Measurements from ENCODE around the gene ZNF195. TPM values are rescaled to one million over a fixed set of nuclear protein-coding genes. Genes with fewer than 3 reads are reported as not detected.

Gene ZNF195
- total RNA-seq, 4 donors from 2014 or later, result 8.7 to 25.4 (median 11.1) TPM

DNA sequence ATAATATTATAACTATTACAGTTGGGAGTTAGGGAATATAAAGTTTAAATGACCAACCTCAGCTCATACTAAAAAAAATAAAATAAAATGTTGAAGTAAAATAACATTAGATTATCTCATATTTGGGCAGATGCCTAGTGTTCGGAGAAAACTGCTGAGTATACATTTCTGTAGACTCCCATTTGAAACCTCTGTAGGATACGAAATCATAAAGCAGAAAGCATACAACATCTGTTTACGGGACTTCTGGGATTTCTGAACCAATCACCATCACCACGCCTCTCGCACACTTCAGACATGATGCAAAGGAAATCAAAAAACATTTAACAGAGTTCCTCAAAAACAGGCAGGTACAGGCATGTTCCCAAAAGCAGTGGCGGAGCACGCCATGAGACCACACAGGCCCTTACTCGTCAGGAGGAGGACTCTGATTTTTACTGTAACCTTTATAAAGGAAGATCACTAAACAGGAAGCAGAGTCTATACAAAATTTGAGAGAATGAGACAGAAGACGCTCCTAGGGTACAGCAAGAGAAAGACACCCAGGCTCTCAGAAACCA, 8.6 kb downstream of the ZNF195 start:
- TF ChIP-seq POLR2A (IDR thresholded peaks at IDR 0.05), result no peak
- TF ChIP-seq, protein P1, sequence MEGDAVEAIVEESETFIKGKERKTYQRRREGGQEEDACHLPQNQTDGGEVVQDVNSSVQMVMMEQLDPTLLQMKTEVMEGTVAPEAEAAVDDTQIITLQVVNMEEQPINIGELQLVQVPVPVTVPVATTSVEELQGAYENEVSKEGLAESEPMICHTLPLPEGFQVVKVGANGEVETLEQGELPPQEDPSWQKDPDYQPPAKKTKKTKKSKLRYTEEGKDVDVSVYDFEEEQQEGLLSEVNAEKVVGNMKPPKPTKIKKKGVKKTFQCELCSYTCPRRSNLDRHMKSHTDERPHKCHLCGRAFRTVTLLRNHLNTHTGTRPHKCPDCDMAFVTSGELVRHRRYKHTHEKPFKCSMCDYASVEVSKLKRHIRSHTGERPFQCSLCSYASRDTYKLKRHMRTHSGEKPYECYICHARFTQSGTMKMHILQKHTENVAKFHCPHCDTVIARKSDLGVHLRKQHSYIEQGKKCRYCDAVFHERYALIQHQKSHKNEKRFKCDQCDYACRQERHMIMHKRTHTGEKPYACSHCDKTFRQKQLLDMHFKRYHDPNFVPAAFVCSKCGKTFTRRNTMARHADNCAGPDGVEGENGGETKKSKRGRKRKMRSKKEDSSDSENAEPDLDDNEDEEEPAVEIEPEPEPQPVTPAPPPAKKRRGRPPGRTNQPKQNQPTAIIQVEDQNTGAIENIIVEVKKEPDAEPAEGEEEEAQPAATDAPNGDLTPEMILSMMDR (IDR thresholded peaks at IDR 0.05), result no peak
- intact Hi-C loops (cut with DNase I; ENCODE audit: low total_unique reads), result no loop called here
- H3K4me3 ChIP-seq (ENCODE audit: low read depth, poor library complexity, severe bottlenecking), result no peak overlapping the region
- no peak for DNase-seq (ENCODE audit: low spot score in 2 of 2)
- 57 to 71% methylated on average over 9 of the region's 9 CpGs for WGBS, 2 donors

DNA sequence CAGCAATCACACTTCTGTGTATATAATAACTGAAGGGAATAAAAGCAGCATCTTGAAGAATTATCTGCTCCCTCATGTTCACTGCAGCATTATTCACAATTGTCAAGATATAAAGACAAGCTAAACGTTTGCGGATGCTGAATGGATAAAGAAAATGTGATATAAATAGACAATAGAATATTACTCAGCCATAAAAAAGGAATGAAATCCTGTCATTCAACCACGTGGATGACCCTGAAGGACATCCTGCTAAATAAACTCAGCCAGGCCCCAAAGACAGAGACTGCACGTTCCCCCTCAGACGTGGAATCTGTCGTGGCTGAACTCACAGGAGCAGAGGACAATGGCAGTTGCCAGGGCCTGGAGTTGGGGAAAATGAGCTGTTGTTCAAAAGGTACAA, 9.6 kb downstream of the ZNF195 start:
- no peak for DNase-seq (ENCODE audit: low spot score in 2 of 2)
- WGBS, 2 donors, result 84 to 97% methylated on average over 6 of the region's 6 CpGs
- intact Hi-C loops (cut with DNase I; ENCODE audit: low total_unique reads), result no loop called here
- no peak overlapping the region for H3K4me3 ChIP-seq (ENCODE audit: low read depth, poor library complexity, severe bottlenecking)
- TF ChIP-seq, protein P1 (IDR thresholded peaks at IDR 0.05), result no peak

DNA sequence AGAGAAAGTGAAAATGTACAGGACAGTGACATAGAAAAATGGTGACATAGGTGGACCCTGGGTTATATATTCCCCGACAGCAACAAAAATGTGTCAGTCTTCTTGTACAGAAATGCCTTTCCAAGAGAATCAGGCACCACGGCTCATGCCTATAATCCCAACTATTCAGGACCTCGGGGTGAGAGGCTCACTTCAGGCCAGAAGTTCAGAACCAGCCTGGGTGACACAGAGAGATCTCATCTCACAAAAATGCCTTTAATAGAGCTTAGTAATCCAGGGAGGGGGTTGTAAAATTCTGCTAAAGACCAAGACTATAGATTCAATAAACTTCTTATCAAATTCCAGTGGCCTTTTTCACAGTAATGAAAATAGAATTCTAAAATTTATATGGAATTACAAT, 10.7 kb downstream of the ZNF195 start:
- intact Hi-C loops (cut with DNase I; ENCODE audit: low total_unique reads), result no loop called here
- DNase-seq (ENCODE audit: low spot score in 2 of 2), result no peak
- H3K4me3 ChIP-seq (ENCODE audit: low read depth, poor library complexity, severe bottlenecking), result no peak overlapping the region
- WGBS, 2 donors, result 94 to 96% methylated on average over 3 of the region's 3 CpGs
- TF ChIP-seq, protein P1 (IDR thresholded peaks at IDR 0.05), result no peak
- no peak for TF ChIP-seq POLR2A (IDR thresholded peaks at IDR 0.05)

GRCh38 chr11:3367221-3367620, 11.7 kb downstream of the ZNF195 start:
- 95 to 100% methylated on average over 1 of the region's 1 CpG for WGBS, 2 donors
- intact Hi-C loops (cut with DNase I; ENCODE audit: low total_unique reads), result no loop called here
- DNase-seq (ENCODE audit: low spot score in 2 of 2), result no peak
- TF ChIP-seq, protein P1 (IDR thresholded peaks at IDR 0.05), result no peak
- no peak for TF ChIP-seq POLR2A (IDR thresholded peaks at IDR 0.05)
- H3K4me3 ChIP-seq (ENCODE audit: low read depth, poor library complexity, severe bottlenecking), result no peak overlapping the region

DNA sequence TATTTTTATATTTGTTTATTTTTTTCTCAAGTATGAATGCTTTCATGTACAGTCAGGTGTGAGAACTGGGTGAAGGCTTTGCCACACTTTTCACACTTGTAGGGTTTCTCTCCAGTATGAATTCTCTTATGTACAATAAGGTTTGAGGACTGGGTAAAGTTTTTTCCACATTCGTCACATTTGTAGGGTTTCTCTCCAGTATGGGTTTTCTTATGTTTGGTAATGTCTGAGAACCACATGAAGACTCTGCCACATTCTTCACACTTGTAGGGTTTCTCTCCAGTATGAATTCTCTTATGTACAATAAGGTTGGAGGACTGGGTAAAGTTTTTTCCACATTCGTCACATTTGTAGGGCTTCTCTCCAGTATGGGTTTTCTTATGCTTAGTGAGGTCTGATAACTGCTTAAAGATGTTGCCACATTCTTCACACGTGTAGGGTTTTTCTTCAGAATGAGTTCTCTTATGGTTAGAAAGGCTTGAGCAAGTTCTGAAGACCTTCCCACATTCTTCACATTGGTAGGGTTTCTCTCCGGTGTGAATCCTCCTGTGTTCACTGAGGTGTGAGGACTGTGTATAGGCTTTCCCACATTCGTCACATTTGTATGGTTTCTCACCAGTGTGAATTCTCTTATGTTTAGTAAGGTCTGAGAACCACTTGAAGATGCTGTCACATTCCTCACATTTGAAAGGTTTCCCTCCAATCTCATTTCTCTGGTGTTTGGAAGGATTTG, 19.7 kb downstream of the ZNF195 start:
- no peak overlapping the region for H3K4me3 ChIP-seq (ENCODE audit: low read depth, poor library complexity, severe bottlenecking)
- WGBS, 2 donors, result 98 to 100% methylated on average over 5 of the region's 5 CpGs
- DNase-seq (ENCODE audit: low spot score in 2 of 2), result no peak
- TF ChIP-seq POLR2A (IDR thresholded peaks at IDR 0.05), result no peak
- TF ChIP-seq, protein P1 (IDR thresholded peaks at IDR 0.05), result no peak
- intact Hi-C loops (cut with DNase I; ENCODE audit: low total_unique reads), result no loop called here

All from lower leg skin (tissue), 4 donors.